Esophagus muscularis mucosa (tissue), 3 donors: ENCODE data around the gene PRDM1.

Experiments used
- POLR2A ChIP-seq: fragments of 450-650 bp; IDR thresholded peaks from one replicate; pipeline ENCODE4 v1.6.1; 2017; ENCODE audit warnings: antibody characterized with exemption, moderate library complexity, mild to moderate bottlenecking, low read depth
- POLR2AphosphoS5 ChIP-seq, 2 donors: sonication (generic); formaldehyde crosslinking; IDR thresholded peaks; one replicate each; pipeline ENCODE4 v1.6.1; 2017; ENCODE audit warnings: antibody characterized with exemption in 2 of 2
- TF ChIP-seq, protein P1 (sequence below), 3 experiments: fragments of 200-600 bp in 2 of 3; fragments of 450-650 bp in 1 of 3; sonication (generic) in 2 of 3; IDR thresholded peaks; one replicate each; pipeline ENCODE4 v1.5.1; 2017 to 2019; ENCODE audit warnings: antibody characterized with exemption in 3 of 3, mild to moderate bottlenecking in 2 of 3, moderate library complexity in 1 of 3

DNA sequence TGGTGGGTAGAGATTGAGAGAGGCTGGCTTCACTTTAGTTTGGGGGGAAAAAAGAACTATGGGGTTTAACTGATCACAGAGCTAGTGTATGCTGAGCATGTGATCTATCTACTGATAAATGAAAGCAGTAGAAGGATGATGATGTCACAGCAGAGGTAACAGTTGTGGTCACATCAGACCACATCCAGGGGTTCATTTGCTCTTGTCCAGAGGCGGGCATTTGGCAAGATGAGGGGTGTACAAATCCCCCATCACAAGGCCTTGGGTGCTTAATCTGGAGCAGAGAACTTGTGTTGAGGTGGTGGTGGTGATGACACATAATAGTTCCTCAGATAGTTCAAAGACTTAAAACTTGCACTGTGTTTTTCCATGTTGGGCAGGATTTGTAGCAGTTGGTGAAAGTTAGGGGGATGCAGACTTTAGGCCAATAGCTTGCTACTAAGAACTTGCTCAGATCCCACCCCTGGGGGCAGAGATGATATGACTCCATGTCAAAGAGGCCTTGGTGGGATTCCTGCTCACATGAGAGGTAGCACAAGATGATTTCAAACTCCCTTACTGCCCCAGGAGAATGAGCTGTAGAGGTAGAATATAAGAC, 63.4 kb downstream of the PRDM1 start:
- TF ChIP-seq POLR2A (no peak), POLR2AphosphoS5 (IDR thresholded peaks at IDR 0.05) (no peak)
- TF ChIP-seq, protein P1, sequence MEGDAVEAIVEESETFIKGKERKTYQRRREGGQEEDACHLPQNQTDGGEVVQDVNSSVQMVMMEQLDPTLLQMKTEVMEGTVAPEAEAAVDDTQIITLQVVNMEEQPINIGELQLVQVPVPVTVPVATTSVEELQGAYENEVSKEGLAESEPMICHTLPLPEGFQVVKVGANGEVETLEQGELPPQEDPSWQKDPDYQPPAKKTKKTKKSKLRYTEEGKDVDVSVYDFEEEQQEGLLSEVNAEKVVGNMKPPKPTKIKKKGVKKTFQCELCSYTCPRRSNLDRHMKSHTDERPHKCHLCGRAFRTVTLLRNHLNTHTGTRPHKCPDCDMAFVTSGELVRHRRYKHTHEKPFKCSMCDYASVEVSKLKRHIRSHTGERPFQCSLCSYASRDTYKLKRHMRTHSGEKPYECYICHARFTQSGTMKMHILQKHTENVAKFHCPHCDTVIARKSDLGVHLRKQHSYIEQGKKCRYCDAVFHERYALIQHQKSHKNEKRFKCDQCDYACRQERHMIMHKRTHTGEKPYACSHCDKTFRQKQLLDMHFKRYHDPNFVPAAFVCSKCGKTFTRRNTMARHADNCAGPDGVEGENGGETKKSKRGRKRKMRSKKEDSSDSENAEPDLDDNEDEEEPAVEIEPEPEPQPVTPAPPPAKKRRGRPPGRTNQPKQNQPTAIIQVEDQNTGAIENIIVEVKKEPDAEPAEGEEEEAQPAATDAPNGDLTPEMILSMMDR (IDR thresholded peaks at IDR 0.05): no peak
